OCI-M2 (cell line): ENCODE results near the gene SIGLEC11.
"Not testable (repeated sequence)": the region's sequence is repeated elsewhere in the genome, so short reads cannot be mapped to it uniquely, and the experiment has no call there.

Source experiments
- DNase-seq: peaks from one replicate; lab custom pipeline; 2025; ENCODE audit not compliant: unreplicated experiment; lab: John Stamatoyannopoulos, UW

Gene SIGLEC11

GRCh38 chr19:49951806-49952478, 9.0 kb downstream of the SIGLEC11 start:
- no peak for DNase-seq

DNA sequence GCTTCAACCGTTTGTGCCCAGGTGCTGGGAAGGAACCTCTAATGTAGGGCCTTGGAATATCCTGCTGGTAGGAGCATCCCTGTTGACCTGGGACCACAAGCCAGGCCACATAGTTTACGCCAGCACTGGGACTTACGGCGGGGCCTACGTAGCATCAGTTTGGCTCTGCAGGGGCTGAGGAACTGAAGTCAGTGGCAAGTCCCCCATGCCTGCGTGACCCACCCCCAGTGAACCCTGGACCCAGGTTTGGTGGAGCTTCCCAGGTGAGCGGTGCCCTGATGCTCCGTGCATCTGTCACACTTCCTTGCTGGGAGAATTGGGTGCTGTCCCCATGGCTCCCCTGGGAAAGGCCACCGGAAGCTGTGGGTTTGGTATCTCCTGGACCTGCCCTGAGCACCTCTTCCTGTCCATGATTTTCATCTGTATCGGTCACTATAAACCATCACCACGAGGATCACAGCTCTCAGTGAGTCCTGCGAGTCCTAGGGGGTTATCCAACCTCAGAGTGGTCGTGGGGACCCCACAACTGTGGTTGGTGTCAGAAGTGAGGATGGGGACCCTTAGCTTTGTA, 9.9 kb downstream of the SIGLEC11 start:
- DNase-seq: no peak

DNA sequence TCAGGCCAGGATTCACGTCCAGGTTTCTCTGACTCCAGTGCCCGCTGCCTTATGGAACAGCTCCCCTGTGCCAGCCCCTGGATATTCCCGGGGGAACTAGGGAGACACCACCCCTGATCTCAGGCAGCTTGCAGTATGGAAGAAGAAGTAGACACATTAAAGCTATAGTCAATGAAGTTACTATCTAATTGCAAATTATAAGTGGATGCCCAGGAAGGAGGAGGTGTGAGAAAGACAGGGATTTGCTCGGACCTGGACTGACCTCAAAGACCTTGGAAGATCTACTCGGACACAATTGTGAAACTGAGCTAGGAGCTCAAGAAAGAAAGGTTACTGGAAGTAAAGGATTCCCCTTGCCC, 10.4 kb downstream of the SIGLEC11 start:
- no peak for DNase-seq

GRCh38 chr19:49949742-49950589, 11.0 kb downstream of the SIGLEC11 start:
- DNase-seq: no peak

DNA sequence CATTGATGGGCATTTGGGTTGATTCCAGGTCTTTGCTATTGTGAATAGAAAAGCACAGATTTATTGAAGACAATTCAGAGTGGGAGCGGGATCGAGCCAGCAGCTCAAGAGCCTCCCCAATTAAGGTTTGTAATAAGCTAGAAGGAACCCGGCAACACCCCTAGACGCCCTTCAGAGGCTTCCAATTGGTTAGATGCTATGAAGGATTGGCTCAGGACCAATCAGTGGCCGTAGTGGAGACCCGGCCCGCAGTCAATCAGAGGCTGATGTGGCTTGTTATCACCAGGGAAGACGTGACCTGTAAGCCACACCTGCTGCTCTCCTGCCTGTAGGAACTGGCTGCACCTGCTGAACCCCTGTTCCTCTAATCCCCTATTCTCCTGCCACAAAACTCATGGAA, 14.6 kb downstream of the SIGLEC11 start:
- DNase-seq: no peak

DNA sequence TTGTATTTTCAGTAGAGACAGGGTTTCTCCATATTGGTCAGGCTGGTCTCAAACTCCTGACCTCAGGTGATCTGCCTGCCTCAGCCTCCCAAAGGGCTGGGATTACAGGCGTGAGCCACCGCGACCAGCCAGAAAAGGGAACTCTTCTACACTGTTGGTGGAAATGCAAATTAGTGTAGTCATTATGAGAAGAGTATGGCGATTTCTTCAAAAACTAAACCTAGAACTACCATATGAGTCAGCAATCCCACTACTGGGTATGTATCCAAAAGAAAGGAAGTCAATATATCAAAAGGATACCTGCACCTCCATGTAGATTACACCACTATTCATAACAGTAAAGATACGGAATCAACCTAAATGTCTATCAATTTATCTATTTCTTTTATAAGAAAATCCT, 16.4 kb downstream of the SIGLEC11 start:
- not testable (repeated sequence) for DNase-seq

DNA sequence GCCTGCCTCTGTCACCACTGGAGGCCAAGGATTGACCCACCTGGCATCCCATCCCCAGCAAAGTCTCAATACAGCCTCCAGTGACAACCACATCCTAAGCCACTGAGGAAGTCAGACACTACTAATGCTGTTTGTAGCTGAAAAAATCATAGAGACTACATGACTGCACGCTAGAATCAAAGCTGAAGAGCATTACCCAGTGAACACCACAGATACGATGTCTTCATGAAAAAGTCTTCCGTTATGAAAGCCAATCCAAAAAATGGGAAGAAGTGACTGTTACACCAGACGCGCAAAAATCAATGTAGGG, 20.5 kb downstream of the SIGLEC11 start:
- no peak for DNase-seq

DNA sequence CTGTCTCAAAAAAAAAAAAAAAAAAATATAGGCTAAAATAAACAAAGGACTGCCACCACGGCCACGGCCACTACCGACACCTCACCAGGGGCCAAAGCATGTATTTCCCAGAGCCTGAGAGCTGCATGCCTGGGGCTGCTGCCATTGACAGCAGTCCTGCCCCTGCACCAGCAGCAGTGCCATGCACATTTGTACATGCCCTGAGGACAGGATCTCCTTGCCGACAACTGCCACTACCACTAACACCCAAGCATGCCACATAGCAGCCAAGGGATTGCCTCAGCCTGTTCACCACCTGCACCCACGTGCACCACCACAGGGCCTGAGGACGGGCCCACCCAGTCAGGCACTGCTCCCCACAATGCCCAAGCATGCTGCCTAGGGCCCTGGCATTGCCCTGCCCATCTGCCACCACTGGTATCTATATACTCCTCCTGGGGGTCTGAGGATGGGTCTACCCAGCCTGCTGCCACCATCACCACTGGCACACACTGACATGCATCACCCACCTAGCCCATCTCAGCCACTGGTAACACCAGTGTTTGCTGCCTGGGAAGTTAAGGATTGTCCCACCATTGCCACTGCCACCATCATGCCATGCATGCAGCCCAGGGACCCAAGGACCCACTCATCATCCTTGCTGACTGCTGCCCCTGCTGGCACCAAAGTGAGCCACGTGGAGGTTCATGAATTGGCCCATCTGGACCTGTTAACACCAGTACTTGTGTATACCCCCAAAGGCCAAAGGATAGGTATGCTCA, 21.1 kb downstream of the SIGLEC11 start:
- DNase-seq: no peak

DNA sequence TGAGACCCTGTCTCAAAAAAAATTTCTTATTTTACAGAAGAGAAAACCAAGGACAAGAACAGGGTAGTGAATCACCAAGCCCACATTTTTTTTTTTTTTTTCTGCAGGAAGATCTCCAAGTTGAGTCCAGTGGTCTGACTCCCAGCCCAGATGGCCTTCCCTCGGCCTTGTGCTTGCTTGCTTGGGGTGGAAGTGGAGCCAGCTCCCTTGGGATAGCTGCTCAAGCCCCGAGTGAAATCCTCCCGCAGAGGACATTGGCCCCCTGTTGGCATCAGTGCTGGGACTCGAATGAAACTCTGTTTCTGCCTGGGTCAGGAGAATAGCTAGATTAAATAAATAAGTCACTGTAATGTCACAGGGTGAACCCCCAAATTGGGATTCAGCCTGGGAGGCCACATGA, 22.3 kb downstream of the SIGLEC11 start:
- no peak for DNase-seq

DNA sequence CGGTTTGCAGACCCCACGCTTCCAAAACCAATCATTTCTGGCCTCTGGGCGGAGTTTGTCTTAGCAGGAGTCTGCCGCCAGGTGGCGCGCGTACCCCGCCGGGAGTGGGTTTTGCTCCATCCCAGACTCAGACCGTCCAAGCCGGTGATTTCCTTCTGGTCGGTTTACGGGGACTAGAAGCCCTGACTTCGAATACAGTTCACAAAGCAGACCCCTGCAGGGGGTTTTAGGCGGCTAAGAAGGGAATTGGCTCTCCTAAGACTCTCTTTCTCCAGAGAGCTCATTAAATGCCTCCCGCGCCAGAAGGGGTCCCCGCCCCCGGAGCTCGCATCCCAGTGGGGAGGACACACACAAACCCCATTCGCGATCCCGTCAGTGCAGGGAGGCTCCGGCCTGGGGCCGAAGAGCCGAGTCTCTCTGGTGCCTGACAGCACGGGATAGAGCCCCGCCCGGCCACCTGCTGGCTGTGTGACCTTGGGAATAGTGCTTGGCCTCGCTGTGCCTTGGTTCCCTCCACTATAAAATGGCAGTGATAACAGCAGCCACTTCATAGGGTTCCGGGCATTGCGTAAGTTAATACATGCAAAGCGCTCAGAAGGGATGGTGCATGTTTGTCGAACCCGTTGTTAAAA, 23.1 kb downstream of the SIGLEC11 start:
- DNase-seq: peak; percentile 82

GRCh38 chr19:49936549-49936948, 24.4 kb downstream of the SIGLEC11 start:
- no peak for DNase-seq

- no peak for DNase-seq
Measured at GRCh38 chr19:49933643-49934042, 27.3 kb downstream of the SIGLEC11 start.

- DNase-seq: no peak
Measured at GRCh38 chr19:49932731-49933131, 28.2 kb downstream of the SIGLEC11 start.

DNA sequence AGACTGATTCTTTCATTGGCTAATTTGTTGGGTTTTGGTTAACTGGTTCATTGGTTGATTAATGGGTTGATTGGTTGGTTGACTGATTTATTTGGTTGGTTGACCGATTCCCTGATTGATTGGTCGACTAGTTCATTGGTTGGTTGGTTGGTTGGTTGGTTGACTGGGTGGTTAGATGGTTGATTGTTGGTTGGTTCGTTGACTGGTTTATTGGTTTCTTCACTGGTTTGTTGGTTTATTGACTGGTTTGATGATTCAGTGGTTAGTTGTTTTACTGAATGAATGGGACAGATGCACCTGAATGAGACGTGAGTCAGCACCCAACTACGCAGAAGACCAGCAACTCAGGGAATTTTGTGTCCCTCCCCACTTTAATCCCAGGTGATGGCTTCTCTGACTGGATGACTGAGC, 28.9 kb downstream of the SIGLEC11 start:
- DNase-seq: no peak

GRCh38 chr19:49931293-49932040, 29.5 kb downstream of the SIGLEC11 start:
- DNase-seq: no peak

DNA sequence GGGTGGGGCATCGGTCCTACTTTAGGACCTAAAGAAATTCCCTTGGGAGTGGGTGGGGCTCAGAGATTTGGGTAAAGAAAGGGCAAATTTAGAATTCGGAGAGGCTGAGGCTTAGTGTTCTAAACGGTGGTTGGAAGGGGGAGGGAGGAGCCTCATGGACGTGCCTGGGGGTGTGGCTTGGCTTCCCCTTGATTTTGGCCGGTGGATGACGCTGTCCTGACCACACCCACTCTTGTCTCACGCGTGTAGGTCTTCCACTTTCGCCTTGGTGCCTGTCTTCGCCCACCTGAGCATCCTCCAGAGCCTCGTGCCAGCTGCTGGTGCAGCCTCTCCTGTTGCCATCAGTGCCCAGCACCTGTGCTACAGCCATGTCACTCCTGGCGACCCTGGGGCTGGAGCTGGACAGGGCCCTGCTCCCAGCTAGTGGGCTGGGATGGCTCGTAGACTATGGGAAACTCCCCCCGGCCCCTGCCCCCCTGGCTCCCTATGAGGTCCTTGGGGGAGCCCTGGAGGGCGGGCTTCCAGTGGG, 30.4 kb downstream of the SIGLEC11 start:
- no peak for DNase-seq

- peak; percentile 92 for DNase-seq
Measured at GRCh38 chr19:49929611-49930482, 31.1 kb downstream of the SIGLEC11 start.

- DNase-seq: peak; percentile 92
Measured at GRCh38 chr19:49929121-49929610, 31.8 kb downstream of the SIGLEC11 start, which contains the start of the genes ATF5 and NUP62. Gene ATF5 (plus strand): TSS chr19:49929205. CDS start chr19:49930851, 1,646 bp downstream. Gene NUP62 (minus strand): TSS chr19:49929504. CDS start chr19:49909807, 19,697 bp downstream.
